HG02852 (cell line): Measurements from ENCODE around the gene KIF3A.

ENCODE experiments used
- ATAC-seq: cut with Tn5 transposase; IDR thresholded peaks from one replicate; pipeline ENCODE4 v1.9.1; 2021; ENCODE audit warnings: mild to moderate bottlenecking, moderate library complexity; ENCODE audit not compliant: unreplicated experiment

Gene KIF3A

GRCh38 chr5:132771503-132771998 lies 34.2 kb upstream of the KIF3A start:
- ATAC-seq: no peak

GRCh38 chr5:132770476-132771159 lies 33.3 kb upstream of the KIF3A start:
- ATAC-seq: no peak

DNA sequence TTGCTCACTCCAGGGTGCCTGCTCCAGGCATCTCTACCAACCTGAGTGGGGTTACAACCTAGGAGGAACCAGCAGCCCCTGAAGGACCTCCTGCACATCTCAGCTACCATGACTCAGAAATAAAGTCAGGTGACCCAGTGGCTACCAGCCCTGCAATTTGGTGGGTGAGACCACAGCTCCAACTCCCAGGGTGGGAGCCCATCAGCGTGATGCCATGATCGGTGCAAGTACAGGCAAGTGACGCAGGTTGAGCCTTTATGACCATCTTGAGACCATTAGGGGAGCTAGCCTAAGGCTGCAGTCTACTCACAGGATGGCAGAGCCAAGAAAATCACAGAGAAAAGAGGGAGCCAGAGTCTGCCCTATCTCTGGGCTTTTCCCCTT lies 31.1 kb upstream of the KIF3A start:
- ATAC-seq: no peak

DNA sequence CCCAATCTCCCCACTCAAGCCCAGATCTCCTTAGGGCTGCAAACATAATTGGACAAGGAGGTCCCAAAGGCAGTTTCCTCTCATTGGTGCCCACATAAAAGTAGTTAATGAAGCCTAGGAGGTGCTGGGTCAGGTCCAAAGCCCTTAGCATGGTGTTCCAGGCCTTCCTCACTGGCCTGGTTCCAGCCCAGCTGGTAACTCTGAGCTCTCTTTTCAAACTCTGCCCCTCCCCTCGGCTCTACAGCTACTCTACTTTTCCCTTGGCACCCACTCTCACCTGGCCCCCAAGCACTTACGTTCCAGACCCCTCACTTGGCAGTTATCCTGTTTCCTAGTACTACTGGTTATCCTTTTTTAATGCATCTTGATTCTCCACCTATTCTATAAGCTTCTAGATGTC lies 29.8 kb upstream of the KIF3A start:
- ATAC-seq: no peak

- no peak for ATAC-seq
Observed at GRCh38 chr5:132766806-132767055, 29.4 kb upstream of the KIF3A start.

- no peak for ATAC-seq
Observed at GRCh38 chr5:132766020-132766805, 28.9 kb upstream of the KIF3A start.

GRCh38 chr5:132765311-132766019 lies 28.1 kb upstream of the KIF3A start:
- no peak for ATAC-seq

DNA sequence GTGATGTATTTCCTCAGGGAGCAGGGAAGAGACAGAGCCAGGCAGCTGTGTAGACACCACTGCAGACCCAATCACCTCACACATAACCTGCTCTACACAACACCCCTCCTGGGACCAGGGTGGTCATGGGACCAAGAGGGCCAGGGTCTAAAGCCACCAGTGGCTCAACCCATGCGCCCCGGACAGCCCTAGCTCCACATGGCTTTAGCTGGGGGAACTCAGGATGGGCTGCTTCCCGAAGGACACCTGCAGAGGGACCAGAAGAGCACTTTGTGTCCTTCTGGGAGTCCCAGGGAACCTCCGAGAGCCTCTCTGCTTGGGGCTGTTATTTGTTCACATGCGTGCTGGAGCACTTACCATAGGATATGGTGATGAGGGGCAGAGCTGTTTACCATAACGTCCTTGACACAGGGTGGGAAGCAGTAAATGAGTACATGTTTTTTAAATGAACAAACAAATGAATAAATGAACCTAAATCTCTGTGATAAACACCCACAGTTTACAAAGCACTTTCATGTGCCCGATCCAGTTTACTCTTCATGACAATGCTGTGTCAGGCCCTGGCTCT lies 27.4 kb upstream of the KIF3A start:
- ATAC-seq: no peak

DNA sequence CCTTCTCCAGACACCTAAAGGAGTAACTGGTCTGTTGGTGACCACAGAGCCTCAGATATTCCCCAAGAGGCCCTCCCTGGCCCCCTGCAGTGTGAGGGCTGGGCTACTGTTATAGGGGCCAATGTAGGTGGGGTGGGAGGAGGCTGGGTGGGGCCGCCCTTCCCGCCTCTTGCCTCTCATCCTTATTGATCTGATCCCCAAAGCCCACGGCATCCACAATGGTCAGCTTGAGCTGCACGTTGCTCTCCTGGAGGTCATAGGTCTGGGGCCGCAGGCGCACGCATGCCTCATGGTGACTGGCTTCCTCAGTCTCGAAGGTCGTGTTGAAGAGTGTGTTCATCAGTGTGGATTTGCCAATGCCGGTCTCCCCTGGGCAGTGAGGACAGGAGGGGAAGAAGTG lies 26.7 kb upstream of the KIF3A start:
- ATAC-seq: no peak

- no peak for ATAC-seq
Observed at GRCh38 chr5:132763181-132764036, 26.1 kb upstream of the KIF3A start.

GRCh38 chr5:132762246-132763000 lies 25.1 kb upstream of the KIF3A start:
- no peak for ATAC-seq

DNA sequence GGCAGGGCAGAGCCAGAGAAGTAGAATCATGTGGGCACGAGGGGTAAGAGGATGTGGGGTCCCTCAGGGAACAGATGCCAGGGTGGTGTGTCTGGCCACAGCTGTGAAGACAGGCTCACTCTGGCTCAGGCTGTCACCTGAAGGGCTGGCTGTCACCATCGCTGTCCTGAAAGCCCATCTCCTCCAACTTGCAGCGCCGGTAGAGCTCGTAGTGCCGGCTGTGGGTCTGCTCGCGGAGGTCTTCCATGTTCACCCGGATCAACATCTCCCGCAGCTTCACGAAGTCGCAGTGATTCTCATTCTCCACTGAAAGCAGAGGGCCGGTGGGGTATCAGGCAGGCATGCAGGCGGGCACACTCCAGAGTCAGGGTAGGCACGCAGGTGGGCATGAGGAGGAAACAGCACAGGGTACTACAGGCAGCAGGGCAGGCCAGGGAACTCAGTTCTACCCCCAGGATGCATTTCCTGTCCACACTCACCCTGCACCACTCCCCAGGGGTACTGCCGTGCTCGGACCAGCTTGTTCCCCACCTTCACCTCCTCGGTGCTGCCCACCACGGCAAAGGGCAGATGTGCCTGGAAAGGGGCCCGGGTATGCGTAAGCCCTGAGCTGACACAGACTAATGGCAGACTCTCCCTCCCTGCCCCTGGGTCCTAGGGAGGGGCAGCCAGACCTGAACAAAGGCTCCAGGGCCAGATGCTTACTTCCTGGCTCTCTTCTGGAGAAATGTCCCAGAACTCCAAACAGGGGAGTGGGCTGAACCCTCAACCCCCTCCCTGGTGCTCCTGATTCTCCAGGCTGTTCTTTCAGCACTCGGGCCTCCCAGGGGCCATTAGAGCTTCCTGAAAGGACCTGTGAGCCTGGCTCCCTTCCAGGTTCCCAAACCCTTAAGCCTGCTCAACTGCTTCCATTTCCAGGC lies 24.2 kb upstream of the KIF3A start:
- no peak for ATAC-seq

DNA sequence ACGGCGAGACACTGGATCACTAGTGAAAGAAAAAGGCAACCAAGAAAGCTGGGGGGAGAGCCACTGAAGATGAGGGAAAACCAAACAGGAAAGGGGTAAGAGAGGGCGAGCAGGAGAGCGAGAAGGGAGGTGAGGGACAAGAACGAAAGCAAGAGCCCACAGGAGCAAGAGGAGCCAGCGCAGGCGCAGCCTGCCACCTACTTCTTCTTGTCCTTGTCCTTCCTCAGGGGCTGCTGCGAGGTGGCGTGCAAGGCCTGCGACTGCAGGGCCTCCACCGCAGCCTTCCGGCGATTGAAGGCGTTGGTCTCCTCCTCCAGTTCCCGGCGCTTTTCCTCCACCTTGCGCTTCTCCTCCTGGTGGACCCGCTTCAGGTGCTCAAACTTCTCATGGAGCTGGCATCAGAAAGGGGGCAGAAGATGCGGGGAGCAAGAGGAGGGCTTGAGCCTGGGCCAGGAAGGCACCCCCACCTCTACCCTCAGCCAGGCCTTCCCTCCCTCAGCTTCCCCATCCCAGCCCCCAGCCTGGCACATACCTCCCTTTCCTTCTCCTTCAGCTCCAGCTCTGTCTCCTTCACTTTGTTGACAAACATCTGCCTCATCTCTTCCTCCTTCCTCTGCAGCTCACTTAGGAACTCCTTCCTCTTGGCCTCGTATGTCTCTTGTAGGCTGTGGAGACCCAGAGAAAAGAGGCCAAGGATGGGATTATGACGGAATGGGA lies 23.4 kb upstream of the KIF3A start:
- no peak for ATAC-seq

GRCh38 chr5:132760049-132760420 lies 22.7 kb upstream of the KIF3A start:
- ATAC-seq: no peak

DNA sequence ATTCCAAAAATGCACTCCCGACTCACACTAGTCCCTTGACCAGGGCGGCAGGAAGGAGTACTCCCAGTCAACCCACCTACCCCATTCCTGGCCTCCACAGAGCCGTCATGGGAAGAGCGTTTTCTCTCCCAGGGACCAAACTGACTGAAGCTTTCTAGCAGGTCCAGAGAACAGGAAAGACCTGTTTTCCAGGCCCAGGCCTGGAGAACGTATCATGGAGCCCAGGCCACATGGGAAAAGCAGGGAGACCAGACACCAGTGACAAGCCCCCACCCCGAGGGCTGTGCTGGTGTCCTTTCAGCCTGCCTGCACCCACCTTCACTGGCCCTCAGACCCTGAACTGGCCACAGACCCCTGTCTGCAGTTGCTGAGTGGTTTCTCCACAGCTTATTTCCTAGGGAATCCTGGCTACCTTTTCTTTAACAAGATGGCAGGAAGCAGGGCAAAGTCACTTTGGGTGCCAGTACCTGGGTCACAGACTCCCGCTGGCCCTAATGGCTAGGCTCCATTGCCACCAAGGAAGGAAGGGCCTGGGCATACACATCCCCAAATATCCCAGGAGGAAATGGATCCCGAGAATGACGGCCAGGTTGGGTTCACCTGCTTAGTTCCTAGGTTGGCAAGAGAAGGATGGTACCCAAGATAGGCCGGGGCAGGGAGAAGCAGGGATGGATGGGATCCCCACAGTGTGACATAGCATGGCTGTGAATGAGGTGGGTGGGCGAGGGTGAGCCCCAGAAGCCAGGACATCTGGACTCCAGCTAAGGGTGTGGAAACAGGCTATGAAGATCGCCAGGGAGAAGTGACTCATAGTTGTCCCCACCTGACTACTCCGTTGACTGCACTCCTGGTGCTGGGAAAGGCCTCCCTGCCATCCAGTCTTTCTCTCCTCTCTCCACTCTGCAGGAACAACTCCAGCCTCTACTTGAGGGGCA lies 22.0 kb upstream of the KIF3A start:
- no peak for ATAC-seq

DNA sequence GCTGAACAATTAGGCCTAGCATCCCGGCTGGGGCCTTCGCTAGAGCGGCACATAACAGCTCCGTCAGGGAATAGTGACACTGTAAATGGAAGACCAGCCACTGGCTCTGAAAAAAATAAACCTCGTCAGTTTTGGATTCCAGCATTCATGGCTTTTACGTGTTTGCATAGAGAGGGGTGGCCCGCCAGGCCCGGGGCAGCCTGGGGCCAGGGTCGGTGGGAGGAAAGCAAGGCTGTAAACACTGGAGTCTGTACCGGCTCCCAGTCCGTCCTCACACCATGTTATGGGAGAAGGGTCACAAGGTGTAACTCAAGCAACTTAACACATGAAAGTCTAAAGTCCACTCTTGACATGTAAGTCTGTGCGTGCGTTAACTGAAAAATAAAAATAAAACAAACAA lies 21.1 kb upstream of the KIF3A start:
- no peak for ATAC-seq

GRCh38 chr5:132756542-132756941 lies 19.2 kb upstream of the KIF3A start:
- no peak for ATAC-seq
